Measurements from ENCODE around the gene STUB1.

The STUB1 gene

DNA sequence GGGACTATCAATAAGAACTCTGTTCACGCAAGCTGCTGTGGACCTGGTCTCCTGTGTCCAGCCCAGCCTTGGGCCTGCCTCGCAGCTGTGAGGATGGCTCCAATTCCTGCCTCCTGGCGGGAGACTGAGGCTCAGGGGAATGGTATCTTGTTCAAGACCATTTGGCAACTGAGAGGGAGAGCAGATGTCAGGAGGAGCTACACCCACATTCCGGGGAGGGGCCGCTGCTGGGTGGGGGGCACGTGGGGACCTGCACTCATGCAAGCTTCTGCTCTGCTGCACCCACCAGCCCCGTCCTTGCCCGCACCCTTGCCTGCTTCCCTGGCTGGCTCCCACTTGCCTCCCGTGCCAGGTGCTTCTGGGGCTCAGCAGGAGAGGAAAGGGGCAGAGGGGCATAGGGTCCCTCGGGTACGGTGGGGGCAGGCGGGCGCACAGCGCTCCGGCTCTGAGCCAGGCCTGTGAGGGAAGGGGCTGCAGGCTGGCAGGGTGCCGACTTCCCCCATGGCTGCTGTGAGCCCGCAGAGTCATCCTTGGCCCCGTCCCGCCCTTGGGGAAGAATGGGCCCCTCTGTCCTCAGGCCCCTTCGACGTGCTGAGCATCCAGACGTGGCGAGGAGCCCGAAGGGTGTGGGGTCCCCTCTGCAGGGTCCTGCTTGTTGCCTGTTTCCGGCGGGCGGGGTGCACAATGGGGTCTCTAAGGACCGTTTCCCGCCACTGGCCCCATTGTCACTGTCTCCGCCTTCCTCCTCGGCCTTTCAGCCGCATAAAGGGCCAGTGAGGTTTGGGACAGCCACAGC is 37.4 kb downstream of the STUB1 start:
- Histone ChIP-seq H3K4me2 (ENCODE audit: low read depth, low read length) (no peak overlapping the region), H3K27ac (ENCODE audit: low read length) (no peak overlapping the region)

DNA sequence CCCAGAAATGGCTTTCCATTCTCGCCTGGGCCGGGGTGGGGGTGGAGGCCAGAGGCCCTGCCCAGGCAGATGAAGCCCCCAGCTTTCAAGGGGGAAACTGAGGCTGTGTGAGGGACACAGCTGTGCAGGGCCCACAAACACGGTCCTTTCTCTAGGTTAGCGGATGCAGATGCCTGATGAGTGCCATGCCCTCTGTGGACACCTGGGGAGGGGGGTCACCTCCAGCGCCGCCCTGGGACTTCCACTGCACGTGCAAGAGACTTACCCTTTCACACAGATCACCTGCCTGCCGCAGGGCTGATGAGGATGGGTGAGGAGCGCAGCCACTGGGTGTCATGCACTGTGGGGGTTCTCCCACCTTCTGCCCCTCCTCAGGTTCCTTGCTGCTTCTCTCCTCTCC is 38.2 kb downstream of the STUB1 start:
- H3F3A ChIP-seq (ENCODE audit: insufficient read depth, low read length), result peaks cover 10% of the 10 kb centered on the region; the same call in 1 of the 2 replicates
- no peak for DNase-seq
- H3K27ac ChIP-seq (ENCODE audit: low read length), result no peak overlapping the region
- peaks cover 16% of the 10 kb centered on the region; the same call in 1 of the 2 replicates for H3K4me1 ChIP-seq (ENCODE audit: low read length)
- TF ChIP-seq, protein P1, sequence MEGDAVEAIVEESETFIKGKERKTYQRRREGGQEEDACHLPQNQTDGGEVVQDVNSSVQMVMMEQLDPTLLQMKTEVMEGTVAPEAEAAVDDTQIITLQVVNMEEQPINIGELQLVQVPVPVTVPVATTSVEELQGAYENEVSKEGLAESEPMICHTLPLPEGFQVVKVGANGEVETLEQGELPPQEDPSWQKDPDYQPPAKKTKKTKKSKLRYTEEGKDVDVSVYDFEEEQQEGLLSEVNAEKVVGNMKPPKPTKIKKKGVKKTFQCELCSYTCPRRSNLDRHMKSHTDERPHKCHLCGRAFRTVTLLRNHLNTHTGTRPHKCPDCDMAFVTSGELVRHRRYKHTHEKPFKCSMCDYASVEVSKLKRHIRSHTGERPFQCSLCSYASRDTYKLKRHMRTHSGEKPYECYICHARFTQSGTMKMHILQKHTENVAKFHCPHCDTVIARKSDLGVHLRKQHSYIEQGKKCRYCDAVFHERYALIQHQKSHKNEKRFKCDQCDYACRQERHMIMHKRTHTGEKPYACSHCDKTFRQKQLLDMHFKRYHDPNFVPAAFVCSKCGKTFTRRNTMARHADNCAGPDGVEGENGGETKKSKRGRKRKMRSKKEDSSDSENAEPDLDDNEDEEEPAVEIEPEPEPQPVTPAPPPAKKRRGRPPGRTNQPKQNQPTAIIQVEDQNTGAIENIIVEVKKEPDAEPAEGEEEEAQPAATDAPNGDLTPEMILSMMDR (IDR thresholded peaks at IDR 0.05; ENCODE audit: low read length), result no peak
- TF ChIP-seq EZH2 (optimal IDR thresholded peaks at IDR 0.05; ENCODE audit: low read depth, low read length) (no peak), EZH2phosphoT487 (IDR thresholded peaks at IDR 0.05; ENCODE audit: low read length) (no peak)
- H4K20me1 ChIP-seq (ENCODE audit: insufficient read depth, low read length), result no peaks in the 10 kb centered on the region
- H3K4me2 ChIP-seq (ENCODE audit: low read depth, low read length), result no peak overlapping the region
- H3K9me2 ChIP-seq (replicated peaks; ENCODE audit: insufficient read depth, low read length), result no peaks in the 10 kb centered on the region
- no peak overlapping the region for H3K9ac ChIP-seq (ENCODE audit: low read length)
- no peaks in the 10 kb centered on the region for H3K9me3 ChIP-seq (replicated peaks; ENCODE audit: insufficient read depth, low read length)
- no peaks in the 10 kb centered on the region for H3K36me3 ChIP-seq (replicated peaks; ENCODE audit: insufficient read depth, low read length)
- peaks cover 25% of the 10 kb centered on the region for H3K27me3 ChIP-seq (replicated peaks; ENCODE audit: insufficient read depth, low read length)
- no peak overlapping the region for H3K4me3 ChIP-seq (ENCODE audit: low read length)
- peaks cover 9% of the 10 kb centered on the region; the same call in 1 of the 2 replicates for H3K79me2 ChIP-seq (ENCODE audit: low read length)
- no peak overlapping the region for H2AFZ ChIP-seq (ENCODE audit: low read length)

More for the DNA sequence above, 37.4 kb downstream of the STUB1 start:
- TF ChIP-seq EZH2 (optimal IDR thresholded peaks at IDR 0.05; ENCODE audit: low read depth, low read length) (no peak), EZH2phosphoT487 (IDR thresholded peaks at IDR 0.05; ENCODE audit: low read length) (no peak)
- TF ChIP-seq, protein P1 (IDR thresholded peaks at IDR 0.05; ENCODE audit: low read length), result no peak
- Histone ChIP-seq H4K20me1 (ENCODE audit: insufficient read depth, low read length) (no peaks in the 10 kb centered on the region), H3K9ac (ENCODE audit: low read length) (no peak overlapping the region), H3K9me2 (replicated peaks; ENCODE audit: insufficient read depth, low read length) (no peaks in the 10 kb centered on the region), H3K36me3 (replicated peaks; ENCODE audit: insufficient read depth, low read length) (no peaks in the 10 kb centered on the region), H3K4me3 (ENCODE audit: low read length) (no peak overlapping the region), H3K4me1 (ENCODE audit: low read length) (peaks cover 16% of the 10 kb centered on the region; the same call in 1 of the 2 replicates), H3K9me3 (replicated peaks; ENCODE audit: insufficient read depth, low read length) (no peaks in the 10 kb centered on the region), H3F3A (ENCODE audit: insufficient read depth, low read length) (peaks cover 10% of the 10 kb centered on the region; the same call in 1 of the 2 replicates), H3K79me2 (ENCODE audit: low read length) (peaks cover 9% of the 10 kb centered on the region; the same call in 1 of the 2 replicates), H2AFZ (ENCODE audit: low read length) (no peak overlapping the region), H3K27me3 (replicated peaks; ENCODE audit: insufficient read depth, low read length) (peaks cover 25% of the 10 kb centered on the region)
- no peak for DNase-seq

DNA sequence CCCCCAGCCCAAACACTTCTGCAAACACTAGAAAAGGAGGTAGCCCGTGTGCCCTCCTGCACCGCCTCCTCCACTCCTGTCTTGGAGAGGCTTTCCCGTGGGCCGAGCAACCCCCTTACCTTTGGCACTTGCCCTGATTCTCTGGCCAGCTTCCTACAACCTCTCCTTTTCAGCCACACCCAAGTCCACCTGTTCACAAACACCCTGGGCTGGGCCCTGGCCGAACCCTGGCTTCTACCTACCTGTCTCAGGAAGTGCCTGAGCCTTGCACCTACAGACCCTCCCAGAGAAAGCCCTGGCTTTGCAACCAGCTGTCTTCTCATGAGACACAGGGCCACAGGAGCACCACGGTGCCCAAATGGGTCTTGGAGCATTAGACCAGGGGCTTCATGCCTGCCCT is 38.7 kb downstream of the STUB1 start:
- no peaks in the 10 kb centered on the region for H4K20me1 ChIP-seq (ENCODE audit: insufficient read depth, low read length)
- no peak overlapping the region for H2AFZ ChIP-seq (ENCODE audit: low read length)
- H3K9ac ChIP-seq (ENCODE audit: low read length), result no peak overlapping the region
- peaks cover 9% of the 10 kb centered on the region; the same call in 1 of the 2 replicates for H3K79me2 ChIP-seq (ENCODE audit: low read length)
- no peaks in the 10 kb centered on the region for H3K36me3 ChIP-seq (replicated peaks; ENCODE audit: insufficient read depth, low read length)
- no peaks in the 10 kb centered on the region for H3K9me3 ChIP-seq (replicated peaks; ENCODE audit: insufficient read depth, low read length)
- peaks cover 16% of the 10 kb centered on the region; the same call in 1 of the 2 replicates for H3K4me1 ChIP-seq (ENCODE audit: low read length)
- H3K27ac ChIP-seq (ENCODE audit: low read length), result no peak overlapping the region
- H3K9me2 ChIP-seq (replicated peaks; ENCODE audit: insufficient read depth, low read length), result no peaks in the 10 kb centered on the region
- no peak overlapping the region for H3K4me2 ChIP-seq (ENCODE audit: low read depth, low read length)
- no peak for DNase-seq
- no peak overlapping the region for H3K4me3 ChIP-seq (ENCODE audit: low read length)
- peaks cover 25% of the 10 kb centered on the region for H3K27me3 ChIP-seq (replicated peaks; ENCODE audit: insufficient read depth, low read length)
- TF ChIP-seq, protein P1 (IDR thresholded peaks at IDR 0.05; ENCODE audit: low read length), result no peak
- TF ChIP-seq EZH2 (optimal IDR thresholded peaks at IDR 0.05; ENCODE audit: low read depth, low read length) (no peak), EZH2phosphoT487 (IDR thresholded peaks at IDR 0.05; ENCODE audit: low read length) (no peak)
- peaks cover 10% of the 10 kb centered on the region; the same call in 1 of the 2 replicates for H3F3A ChIP-seq (ENCODE audit: insufficient read depth, low read length)

All from MM.1S (cell line).